CD14-positive monocyte (primary cell): ENCODE results near the gene SH3GL3. TPM values are rescaled to one million over a fixed set of nuclear protein-coding genes. Genes with fewer than 3 reads are reported as not detected.

Source experiments
- DNase-seq, 3 donors: peaks; one replicate each; pipeline ENCODE4 v3.0.0-alpha.2; 2011 to 2022
- H2AFZ ChIP-seq: 2 replicates; pipeline ENCODE4 v1.6.0; 2012; ENCODE audit warnings: mild to moderate bottlenecking, low read depth, low read length, inconsistent platforms; ENCODE audit not compliant: insufficient read depth, poor library complexity, severe bottlenecking
- H3K27ac ChIP-seq, 2 donors: 1 replicate in 1 of 2; 2 replicates in 1 of 2; pipeline ENCODE4 v1.5.1; 2012 to 2013; ENCODE audit warnings: low read length in 2 of 2, control low read depth in 1 of 2, inconsistent platforms in 1 of 2, low read depth in 1 of 2, mild to moderate bottlenecking in 1 of 2
- H3K27me3 ChIP-seq, 2 donors: one replicate each; pipeline versions ENCODE4 v1.6.0 to v1.6.1; 2011 to 2013; ENCODE audit warnings: low read length in 2 of 2; ENCODE audit not compliant: control insufficient read depth in 2 of 2, insufficient read depth in 2 of 2
- H3K36me3 ChIP-seq, 2 donors: replicated peaks in 1 of 2; 1 replicate in 1 of 2; 2 replicates in 1 of 2; pipeline versions ENCODE4 v1.5.1 to v1.6.1; 2012 to 2013; ENCODE audit warnings: low read length in 2 of 2, control low read depth in 1 of 2, inconsistent platforms in 1 of 2, mild to moderate bottlenecking in 1 of 2; ENCODE audit not compliant: insufficient read depth in 2 of 2, control insufficient read depth in 1 of 2
- H3K4me1 ChIP-seq, 2 donors: 1 replicate in 1 of 2; 2 replicates in 1 of 2; pipeline versions ENCODE4 v1.5.1 to v1.6.1; 2012 to 2013; ENCODE audit warnings: low read length in 2 of 2, control low read depth in 1 of 2, inconsistent platforms in 1 of 2, mild to moderate bottlenecking in 1 of 2, moderate library complexity in 1 of 2; ENCODE audit not compliant: insufficient read depth in 2 of 2, control insufficient read depth in 1 of 2
- H3K4me2 ChIP-seq: replicated peaks from 2 replicates; pipeline ENCODE3; 2012; ENCODE audit warnings: low read length, moderate library complexity, mild to moderate bottlenecking; ENCODE audit not compliant: poor library complexity, severe bottlenecking; ENCODE audit errors: extremely low read depth
- H3K4me3 ChIP-seq, 3 experiments: fragments of 200-600 bp in 1 of 3; sonication (generic) in 1 of 3; replicated peaks in 1 of 3; 1 replicate in 2 of 3; 2 replicates in 1 of 3; pipeline ENCODE4 v1.5.1; 2011 to 2013; ENCODE audit warnings: low read length in 3 of 3, mild to moderate bottlenecking in 3 of 3, control low read depth in 2 of 3, low read depth in 2 of 3, inconsistent platforms in 1 of 3, moderate library complexity in 1 of 3
- H3K79me2 ChIP-seq: 2 replicates; pipeline ENCODE4 v1.6.0; 2012; ENCODE audit warnings: mild to moderate bottlenecking, control low read depth, inconsistent platforms, low read length, moderate library complexity; ENCODE audit not compliant: insufficient read depth
- H3K9ac ChIP-seq: 2 replicates; pipeline ENCODE4 v1.6.0; 2017; ENCODE audit warnings: low read length, mild to moderate bottlenecking; ENCODE audit not compliant: insufficient read depth, poor library complexity, severe bottlenecking
- H3K9me3 ChIP-seq, 2 donors: replicated peaks in 1 of 2; 1 replicate in 1 of 2; 2 replicates in 1 of 2; pipeline versions ENCODE4 v1.5.1 to v1.6.1; 2012 to 2013; ENCODE audit warnings: low read length in 2 of 2, control low read depth in 1 of 2; ENCODE audit not compliant: control insufficient read depth in 1 of 2, insufficient read depth in 1 of 2
- H4K20me1 ChIP-seq: 2 replicates; pipeline ENCODE4 v1.6.0; 2012; ENCODE audit warnings: mild to moderate bottlenecking, low read length, control low read depth, moderate library complexity; ENCODE audit not compliant: insufficient read depth
- H3K27ac Mint-ChIP-seq, 7 donors: one replicate each; pipeline ENCODE4 v1.8.0; 2020; ENCODE audit warnings: mild to moderate bottlenecking in 7 of 7, mixed read lengths in 7 of 7, moderate library complexity in 6 of 7, inconsistent platforms in 2 of 7
- H3K27me3 Mint-ChIP-seq, 3 donors: one replicate each; pipeline ENCODE4 v1.8.0; 2021 to 2022; ENCODE audit warnings: low read depth in 3 of 3, mild to moderate bottlenecking in 3 of 3, mixed read lengths in 3 of 3, moderate library complexity in 3 of 3, inconsistent platforms in 1 of 3
- H3K36me3 Mint-ChIP-seq, 2 donors: one replicate each; pipeline ENCODE4 v1.8.0; 2020; ENCODE audit warnings: mixed read lengths in 2 of 2, inconsistent platforms in 1 of 2, mild to moderate bottlenecking in 1 of 2
- H3K4me1 Mint-ChIP-seq: one replicate; pipeline ENCODE4 v1.8.0; 2020; ENCODE audit warnings: mild to moderate bottlenecking, mixed read lengths
- H3K4me3 Mint-ChIP-seq, 2 donors: one replicate each; pipeline ENCODE4 v1.8.0; 2020; ENCODE audit warnings: mild to moderate bottlenecking in 2 of 2, mixed read lengths in 2 of 2, moderate library complexity in 1 of 2
- H3K9me3 Mint-ChIP-seq, 7 donors: one replicate each; pipeline ENCODE4 v1.8.0; 2020 to 2022; ENCODE audit warnings: mixed read lengths in 7 of 7, mild to moderate bottlenecking in 6 of 7, moderate library complexity in 6 of 7, inconsistent platforms in 2 of 7
- CTCF ChIP-seq: fragments of 200-600 bp; IDR thresholded peaks from one replicate; pipeline ENCODE4 v1.8.0; 2022; ENCODE audit warnings: antibody characterized with exemption, mild to moderate bottlenecking
- WGBS: methylation state at CpG from one replicate; pipeline ENCODE4 v1.1.5; 2013; ENCODE audit warnings: missing lambda C conversion rate; ENCODE audit not compliant: insufficient coverage; 5-methylcytosine and 5-hydroxymethylcytosine counted together
- intact Hi-C, 2 donors: fragments of 100-400 bp; cut with micrococcal nuclease; formaldehyde crosslinking; loops; one replicate each; pipeline versions ENCODE4 v1.15.0 to v1.15.1; 2023
- polyA plus RNA-seq, 3 donors: library from polyadenylated mRNA; depleted of rRNA in 1 of 3; unstranded in 2 of 3; stranded (reverse) in 1 of 3; fragments of 300-500 nt in 2 of 3; fragments of >200 nt in 1 of 3; fragmentation: Illumina TruSeq in 2 of 3; gene quantifications; 1 replicate in 2 of 3; 2 replicates in 1 of 3; pipeline ENCODE4 v1.2.3, GENCODE V29; 2012 to 2021

SH3GL3 gene
- polyA plus RNA-seq, 3 donors, result not detected

- no peak overlapping the region for H3K9ac ChIP-seq
- H4K20me1 ChIP-seq, result no peaks in the 10 kb centered on the region
- intact Hi-C loops, result no loop called here
Measured at GRCh38 chr15:83498374-83498773, 51.2 kb downstream of the SH3GL3 start.

DNA sequence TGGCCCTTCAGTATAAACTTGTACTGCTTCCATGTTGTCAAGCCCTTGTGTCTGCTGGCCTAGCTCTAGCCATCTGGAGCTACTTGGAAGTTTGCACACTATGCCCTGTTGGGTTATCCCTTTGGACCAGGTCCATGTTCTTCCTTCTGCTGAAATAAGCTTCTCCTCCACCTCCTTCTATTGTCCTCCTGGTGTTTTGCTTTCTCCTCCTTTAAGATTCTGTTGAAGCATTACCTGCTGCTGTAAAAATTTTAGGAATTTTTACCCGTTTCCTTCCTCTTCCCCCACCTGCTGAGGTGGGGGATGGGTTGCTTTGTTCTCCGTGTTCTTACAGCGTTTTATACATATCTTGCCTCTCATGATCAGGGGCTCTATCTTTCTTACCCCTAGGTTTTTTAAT is 51.7 kb downstream of the SH3GL3 start:
- no peaks in the 10 kb centered on the region for H3K4me1 ChIP-seq
- H3K9ac ChIP-seq, result no peak overlapping the region
- no peaks in the 10 kb centered on the region for H3K79me2 ChIP-seq
- peaks cover 0 to 2% (median 0%) of the 10 kb centered on the region in 3 donors for H3K27me3 Mint-ChIP-seq
- no peak overlapping the region for H3K4me2 ChIP-seq
- no peak overlapping the region for H3K27ac ChIP-seq
- no peak for TF ChIP-seq CTCF
- intact Hi-C loops, result no loop called here
- H3K4me3 ChIP-seq, result no peak overlapping the region
- H3K9me3 ChIP-seq, result peaks cover 4 to 5% of the 10 kb centered on the region in 2 donors
- H3K9me3 Mint-ChIP-seq, result peaks cover 0 to 21% (median 6%) of the 10 kb centered on the region in 7 donors
- no peak for DNase-seq
- H3K36me3 ChIP-seq, result no peaks in the 10 kb centered on the region
- no peak overlapping the region for H3K4me3 Mint-ChIP-seq
- H3K27me3 ChIP-seq, result no peaks in the 10 kb centered on the region
- no peaks in the 10 kb centered on the region for H4K20me1 ChIP-seq
- H3K4me1 Mint-ChIP-seq, result no peaks in the 10 kb centered on the region
- no peak overlapping the region for H3K27ac Mint-ChIP-seq
- no peak overlapping the region for H2AFZ ChIP-seq
- no peaks in the 10 kb centered on the region for H3K36me3 Mint-ChIP-seq
- WGBS, result no CpG with 5 or more reads among the region's 3 CpGs

More at GRCh38 chr15:83498374-83498773, 51.2 kb downstream of the SH3GL3 start:
- 80% methylated on average over 1 of the region's 1 CpG for WGBS
- Histone ChIP-seq H3K4me1 (no peaks in the 10 kb centered on the region), H3K79me2 (no peaks in the 10 kb centered on the region), H3K27ac (no peak overlapping the region), H3K4me3 (no peak overlapping the region), H3K27me3 (no peaks in the 10 kb centered on the region), H3K4me2 (no peak overlapping the region), H3K9me3 (peaks cover 4 to 5% of the 10 kb centered on the region in 2 donors), H3K36me3 (no peaks in the 10 kb centered on the region), H2AFZ (no peak overlapping the region)
- no peak for DNase-seq
- TF ChIP-seq CTCF, result no peak
- Mint-ChIP-seq H3K27ac (no peak overlapping the region), H3K9me3 (peaks cover 0 to 21% (median 6%) of the 10 kb centered on the region in 7 donors), H3K4me3 (no peak overlapping the region), H3K27me3 (peaks cover 0 to 3% (median 0%) of the 10 kb centered on the region in 3 donors), H3K36me3 (no peaks in the 10 kb centered on the region), H3K4me1 (no peaks in the 10 kb centered on the region)
